Measurements from ENCODE around the gene STAP2.

Gene STAP2

DNA sequence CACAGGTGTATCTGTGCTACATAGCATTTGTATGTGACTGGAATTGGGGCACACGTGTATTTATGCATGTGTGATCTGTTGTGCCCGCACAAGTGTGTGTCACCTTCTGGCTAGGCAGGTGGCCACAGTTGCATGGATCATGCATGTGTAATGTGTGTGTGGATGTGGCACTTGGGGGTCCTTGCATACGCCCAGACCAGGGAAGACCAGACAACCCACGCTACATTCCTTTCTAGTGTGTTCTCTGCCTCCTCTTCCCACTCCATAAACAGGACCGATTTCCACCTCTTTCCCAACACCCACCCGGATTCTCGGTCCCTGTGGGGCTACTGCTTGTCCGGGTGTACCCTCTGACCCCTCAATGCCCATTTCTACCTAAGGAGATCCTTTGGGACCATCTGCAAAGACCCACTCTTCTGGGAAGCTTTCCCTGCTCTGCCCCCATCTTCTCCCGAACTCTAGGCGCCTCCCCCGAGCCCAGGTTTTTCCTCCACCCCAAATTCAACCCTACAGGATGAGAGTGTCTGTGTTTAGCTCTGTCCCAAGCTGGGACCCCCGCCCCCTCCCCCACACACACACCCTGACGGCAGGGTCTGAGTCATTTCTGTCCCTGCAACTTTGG lies 12.3 kb downstream of the STAP2 start:
- DNase-seq: no peak

- no peak for DNase-seq
These were observed 14.4 kb downstream of the STAP2 start for GRCh38 chr19:4324228-4324627.

GRCh38 chr19:4323692-4324091 lies 14.9 kb downstream of the STAP2 start:
- DNase-seq: no peak

DNA sequence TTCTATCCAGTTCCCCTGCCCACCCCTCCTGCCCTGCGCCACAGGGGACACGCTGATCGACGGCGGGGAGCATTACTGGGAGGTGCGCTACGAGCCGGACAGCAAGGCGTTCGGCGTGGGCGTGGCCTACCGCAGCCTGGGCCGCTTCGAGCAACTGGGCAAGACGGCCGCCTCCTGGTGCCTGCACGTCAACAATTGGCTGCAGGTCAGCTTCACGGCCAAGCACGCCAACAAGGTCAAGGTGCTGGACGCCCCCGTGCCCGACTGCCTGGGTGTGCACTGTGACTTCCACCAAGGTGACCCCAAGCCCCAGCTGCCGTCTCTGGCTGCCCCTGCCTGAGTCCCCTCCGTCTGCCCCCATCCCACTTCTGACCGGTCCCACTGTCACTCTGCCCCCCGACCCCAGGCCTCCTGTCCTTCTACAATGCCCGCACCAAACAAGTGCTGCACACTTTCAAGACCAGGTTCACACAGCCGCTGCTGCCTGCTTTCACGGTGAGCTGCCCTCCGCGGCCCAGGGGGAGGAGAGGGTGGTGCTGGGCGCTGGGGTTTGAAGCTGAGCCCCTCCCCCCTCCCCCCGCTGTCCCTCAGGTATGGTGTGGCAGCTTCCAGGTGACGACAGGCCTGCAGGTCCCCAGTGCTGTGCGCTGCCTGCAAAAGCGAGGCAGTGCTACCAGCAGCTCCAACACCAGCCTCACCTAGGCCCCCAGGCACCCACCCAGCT lies 15.5 kb downstream of the STAP2 start:
- no peak for DNase-seq

GRCh38 chr19:4320419-4320818 lies 18.2 kb downstream of the STAP2 start:
- no peak for DNase-seq

DNA sequence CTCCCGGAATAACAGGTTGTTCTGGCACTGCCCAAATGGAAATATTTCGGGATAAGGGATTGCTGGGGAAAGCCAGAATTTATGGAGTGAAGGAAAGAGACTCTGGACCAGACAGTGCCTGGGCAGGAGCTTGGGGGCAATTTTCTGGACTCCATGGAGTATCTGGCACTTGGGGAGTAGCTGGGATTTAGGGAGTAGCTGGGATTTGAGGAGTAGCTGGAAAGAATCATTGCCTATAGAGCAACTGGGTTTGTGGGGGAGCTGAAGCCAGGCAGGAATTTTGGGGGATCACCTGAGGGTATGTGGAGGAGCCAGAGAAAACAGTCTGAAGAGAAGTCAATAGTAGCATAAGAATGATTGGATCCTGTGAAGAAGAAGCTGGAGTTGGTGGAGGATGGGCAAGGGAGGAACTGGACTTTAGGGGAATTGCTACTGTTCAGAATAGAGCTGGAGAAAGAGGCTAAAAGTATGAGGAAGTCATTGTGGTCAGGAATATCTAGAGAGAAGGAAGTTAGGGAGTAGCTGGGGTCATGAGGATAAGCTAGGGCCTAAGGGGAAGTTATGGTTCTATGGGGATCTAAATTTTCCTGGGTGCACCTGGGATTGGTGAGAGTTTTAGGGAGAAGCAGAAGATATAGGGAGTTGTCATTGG lies 19.4 kb downstream of the STAP2 start:
- DNase-seq: no peak

DNA sequence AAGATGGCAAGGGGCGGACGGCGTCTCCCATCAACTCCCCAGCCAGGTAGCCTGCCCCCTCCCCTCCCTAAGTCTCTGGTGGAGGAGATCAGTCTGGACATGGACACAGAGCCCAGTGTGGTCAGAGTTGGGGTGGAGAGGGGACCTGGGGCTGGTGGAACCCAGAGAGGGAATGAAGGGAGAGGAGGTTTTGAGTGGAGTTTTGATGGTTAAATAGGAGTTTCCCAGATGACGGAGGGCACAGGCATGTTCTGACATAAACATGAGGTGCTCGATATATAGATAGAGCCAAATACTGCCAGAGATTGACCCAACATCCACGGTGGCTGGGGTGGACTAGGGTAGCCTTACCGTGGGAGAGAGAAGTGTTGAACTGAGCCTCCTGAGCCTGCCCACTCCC lies 20.2 kb downstream of the STAP2 start:
- DNase-seq: no peak

- no peak for DNase-seq
These were observed 21.7 kb downstream of the STAP2 start for GRCh38 chr19:4316956-4317355.

- DNase-seq: no peak
These were observed 24.7 kb downstream of the STAP2 start for GRCh38 chr19:4313847-4314490.

GRCh38 chr19:4310247-4311121 lies 28.1 kb downstream of the STAP2 start:
- DNase-seq: peak; percentile 50

- DNase-seq: no peak
These were observed 33.0 kb downstream of the STAP2 start for GRCh38 chr19:4305659-4306058.

- no peak for DNase-seq
These were observed 33.4 kb downstream of the STAP2 start for GRCh38 chr19:4305257-4305612.

- DNase-seq: peak; percentile 88
These were observed 33.9 kb downstream of the STAP2 start, which contains the start of gene FSD1 for GRCh38 chr19:4304538-4305256. Gene FSD1, plus strand, starts transcription at chr19:4304598. Its CDS starts 149 bp downstream, at chr19:4304747.

- no peak for DNase-seq
These were observed 34.6 kb downstream of the STAP2 start for GRCh38 chr19:4303819-4304537.

- DNase-seq: peak; percentile 28
These were observed 36.4 kb downstream of the STAP2 start, which contains the start of gene TMIGD2 for GRCh38 chr19:4302243-4302640. Gene TMIGD2, minus strand, starts transcription at chr19:4302389. Its CDS starts 4 bp downstream, at chr19:4302385.

- DNase-seq: no peak
These were observed 36.9 kb downstream of the STAP2 start for GRCh38 chr19:4301590-4302242.

- no peak for DNase-seq
These were observed 38.0 kb downstream of the STAP2 start for GRCh38 chr19:4300589-4300988.

DNA sequence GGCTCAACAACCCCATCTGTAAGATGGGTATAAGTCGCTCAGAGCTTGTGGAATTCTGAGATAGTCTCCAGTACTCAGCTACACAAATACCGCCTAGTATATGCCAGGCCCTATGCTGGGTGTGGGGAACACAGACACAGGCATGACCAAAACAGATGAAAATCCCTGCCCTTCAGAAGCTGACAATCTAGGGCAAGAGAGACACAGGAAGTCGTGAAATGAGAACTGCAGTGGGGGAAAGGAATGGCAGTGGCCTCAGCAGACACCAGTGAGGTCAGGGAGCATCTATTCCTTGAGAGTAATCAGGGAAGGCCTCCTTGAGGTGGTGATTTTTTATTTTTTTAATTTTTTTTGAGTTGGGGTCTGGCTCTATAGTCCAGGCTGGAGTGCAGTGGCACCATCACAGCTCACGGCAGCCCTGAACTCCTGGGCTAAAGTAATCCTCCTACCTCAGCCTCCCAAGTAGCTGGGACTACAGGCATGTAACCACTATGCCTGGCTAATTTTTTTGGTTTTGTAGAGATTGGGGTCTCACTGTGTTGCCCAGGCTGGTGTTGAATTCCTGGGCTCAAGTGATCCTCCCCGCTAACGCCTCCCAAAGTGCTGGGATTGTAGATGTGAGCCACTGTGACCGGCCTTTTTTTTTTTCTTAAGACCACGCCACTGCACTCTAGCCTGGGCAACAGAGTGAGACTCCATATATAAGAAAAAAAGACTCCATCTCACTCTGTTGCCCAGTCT lies 39.6 kb downstream of the STAP2 start:
- DNase-seq: no peak

DNA sequence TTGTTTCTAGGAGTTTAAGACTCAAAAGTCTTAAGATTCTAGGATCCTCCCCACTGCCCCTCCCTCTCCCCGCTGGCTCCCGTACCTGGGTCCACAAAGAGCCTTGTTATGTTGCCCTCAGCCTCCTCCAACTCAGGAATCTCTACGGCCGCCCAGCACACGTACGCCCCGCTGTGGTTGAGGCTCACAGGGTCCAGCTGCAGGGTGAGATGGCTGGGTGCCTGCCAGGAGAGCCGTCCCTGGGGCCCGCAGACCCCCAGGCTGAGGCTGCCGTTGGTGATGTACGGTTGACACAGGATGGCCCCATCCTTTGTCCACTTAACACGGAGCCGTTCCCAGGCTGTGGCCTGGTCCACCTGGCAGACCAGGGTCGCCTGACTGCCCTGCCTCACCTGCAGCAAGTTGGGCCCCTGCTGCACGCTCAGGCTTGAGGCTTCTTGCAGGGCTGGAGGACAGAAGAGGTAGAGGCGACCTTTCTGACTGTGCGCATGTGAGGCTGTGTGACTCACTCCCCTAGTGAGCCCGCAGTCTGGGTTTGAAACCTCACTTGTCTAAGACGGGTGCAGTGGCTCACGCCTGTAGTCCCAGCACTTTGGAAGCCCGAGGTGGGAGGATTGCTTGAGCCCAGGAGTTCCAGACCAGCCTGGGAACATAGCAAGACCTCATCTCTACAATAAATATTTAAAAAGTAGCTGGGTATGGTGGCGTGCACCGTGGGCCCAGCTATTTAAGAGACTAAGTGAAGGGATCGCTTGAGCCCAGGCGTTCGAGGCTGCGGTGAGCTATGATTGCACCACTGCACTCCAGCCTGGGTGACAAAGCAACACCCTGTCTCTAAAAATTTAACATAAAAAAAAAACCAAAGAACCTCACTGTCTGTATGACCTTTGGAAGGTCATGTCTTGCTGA lies 40.5 kb downstream of the STAP2 start:
- peak; percentile 68 for DNase-seq

All from activated CD4-positive, alpha-beta T cell treated with anti-CD3 and anti-CD28 coated beads for 48 hours (primary cell).